ENCODE measurements around the gene PDE3B.
"Not testable (repeated sequence)": the region's sequence is repeated elsewhere in the genome, so short reads cannot be mapped to it uniquely, and the experiment has no call there.

PDE3B gene

DNA sequence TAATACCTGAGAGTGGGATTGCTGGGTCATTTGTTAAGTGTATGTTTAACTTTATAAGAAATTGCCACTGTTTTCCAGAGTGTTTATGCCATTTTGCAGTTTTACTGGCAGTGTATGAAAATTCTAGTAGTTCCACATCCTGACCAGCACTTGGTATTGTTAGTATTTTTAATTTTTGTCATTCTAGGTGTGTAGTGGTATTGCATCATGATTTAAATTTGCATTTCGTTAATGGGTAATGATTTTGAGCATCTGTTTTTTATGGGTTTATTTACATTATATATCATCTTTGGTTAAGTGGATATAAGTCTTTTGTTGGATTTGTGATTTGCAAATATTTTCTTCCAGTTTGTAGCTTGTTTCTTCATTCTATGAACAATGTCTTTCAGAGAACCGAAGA lies 34.7 kb downstream of the PDE3B start:
- DNase-seq = no peak

DNA sequence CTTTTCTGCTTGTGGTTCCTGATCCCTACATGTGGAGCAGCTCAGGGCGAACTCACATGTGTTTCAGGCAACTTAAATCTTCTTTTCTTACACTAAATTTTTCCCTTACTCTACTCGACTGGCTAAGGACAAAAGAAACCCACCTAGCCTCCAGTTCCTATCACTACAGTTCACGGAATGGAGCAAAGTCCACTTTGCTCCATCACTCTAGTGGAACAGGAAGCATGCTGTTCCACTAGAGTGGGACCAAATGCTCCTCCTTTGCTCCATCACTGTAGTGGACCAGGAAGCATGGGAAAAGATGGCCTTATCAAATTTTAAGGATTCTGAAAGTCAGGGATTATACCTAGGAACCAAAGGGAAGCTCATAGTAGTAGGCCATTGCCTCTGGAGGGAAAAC lies 36.1 kb downstream of the PDE3B start:
- DNase-seq = no peak

- DNase-seq = not testable (repeated sequence)
These were observed 40.8 kb downstream of the PDE3B start for GRCh38 chr11:14684234-14684915.

DNA sequence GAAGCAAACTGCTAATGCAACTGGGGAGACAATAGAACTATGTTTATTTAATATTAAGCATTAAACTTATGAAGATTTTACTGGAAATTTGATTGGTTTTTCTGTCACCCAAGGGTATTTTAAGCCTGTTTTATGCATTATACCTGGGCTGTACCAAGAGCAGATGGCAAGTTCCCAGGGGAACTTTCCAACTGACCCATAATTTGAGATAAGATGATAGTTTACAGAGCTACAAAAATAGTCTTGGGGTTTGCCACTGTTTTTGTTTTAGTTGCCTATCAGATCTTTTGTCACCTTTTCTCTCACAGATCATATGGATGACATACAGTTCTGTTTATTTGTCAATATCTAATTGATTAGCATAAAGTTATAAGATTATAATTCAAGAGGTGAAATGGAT lies 43.9 kb downstream of the PDE3B start:
- DNase-seq = no peak

DNA sequence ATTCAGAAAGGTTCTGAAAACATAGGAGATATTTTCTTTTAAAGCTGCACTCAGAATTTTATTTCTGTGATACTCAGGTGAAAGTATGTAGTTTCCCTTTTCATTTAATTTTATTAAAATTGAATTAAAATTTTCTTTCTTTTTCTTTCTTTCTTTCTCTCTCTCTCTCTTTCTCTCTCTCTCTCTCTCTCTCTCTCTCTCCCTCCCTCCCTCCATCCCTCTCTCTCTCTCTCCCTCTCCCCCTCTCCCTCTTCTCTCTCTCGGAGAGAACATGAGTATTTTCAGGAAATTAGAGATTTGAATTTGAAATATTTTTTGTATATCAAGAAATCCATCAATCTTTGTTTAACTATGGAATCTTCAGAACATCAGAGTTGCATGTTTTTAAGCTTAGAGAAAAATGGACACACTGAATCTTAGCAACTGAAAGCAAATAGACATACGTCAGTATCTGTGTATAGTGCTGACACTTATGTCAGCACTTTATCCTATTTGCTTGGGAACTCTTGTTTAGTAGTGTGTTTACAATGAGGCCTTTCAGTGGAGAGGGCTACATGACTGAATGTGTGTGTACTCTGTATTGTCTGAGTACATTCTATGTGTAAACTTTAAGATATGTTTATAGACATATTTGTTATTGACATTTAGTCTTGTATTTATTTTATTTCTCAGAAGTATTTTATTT lies 44.5 kb downstream of the PDE3B start:
- DNase-seq = no peak

DNA sequence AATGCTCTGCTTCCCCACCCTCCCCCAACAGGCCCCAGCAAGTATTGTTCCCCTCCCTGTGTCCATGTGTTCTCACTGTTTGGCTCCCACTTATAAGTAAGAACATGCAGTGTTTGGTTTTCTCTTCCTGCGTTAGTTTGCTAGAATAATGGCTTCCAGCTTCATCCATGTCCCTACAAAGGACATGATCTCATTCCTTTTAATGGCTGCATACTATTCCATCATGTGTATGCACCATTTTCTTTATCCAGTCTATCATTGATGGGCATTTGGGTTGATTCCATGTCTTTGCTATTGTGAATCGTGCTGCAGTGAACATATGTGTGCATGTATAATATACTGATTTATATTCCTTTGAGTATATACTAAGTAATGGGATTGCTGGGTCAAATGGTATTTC lies 52.1 kb downstream of the PDE3B start:
- DNase-seq = not testable (repeated sequence)

DNA sequence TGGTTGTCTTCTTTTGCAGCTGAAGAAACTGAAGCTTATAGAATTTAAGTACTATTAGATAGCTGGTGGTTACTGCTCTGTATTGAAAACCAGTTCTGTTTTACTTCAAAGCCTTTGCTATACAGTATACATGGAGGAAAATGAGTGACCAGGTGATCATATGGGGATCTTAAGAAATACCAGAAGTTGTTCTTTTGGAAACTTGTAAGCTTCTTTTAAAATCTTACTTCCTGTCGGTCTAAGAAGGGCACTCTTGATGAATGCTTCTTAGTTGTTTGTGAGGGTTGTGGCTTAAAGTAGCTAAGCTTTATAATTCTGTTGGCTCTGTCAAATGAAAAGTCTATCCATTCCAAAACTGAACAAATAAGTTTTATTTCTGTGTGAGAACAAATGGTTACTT lies 55.2 kb downstream of the PDE3B start:
- DNase-seq = no peak

GRCh38 chr11:14700593-14700992 lies 57.0 kb downstream of the PDE3B start:
- no peak for DNase-seq

DNA sequence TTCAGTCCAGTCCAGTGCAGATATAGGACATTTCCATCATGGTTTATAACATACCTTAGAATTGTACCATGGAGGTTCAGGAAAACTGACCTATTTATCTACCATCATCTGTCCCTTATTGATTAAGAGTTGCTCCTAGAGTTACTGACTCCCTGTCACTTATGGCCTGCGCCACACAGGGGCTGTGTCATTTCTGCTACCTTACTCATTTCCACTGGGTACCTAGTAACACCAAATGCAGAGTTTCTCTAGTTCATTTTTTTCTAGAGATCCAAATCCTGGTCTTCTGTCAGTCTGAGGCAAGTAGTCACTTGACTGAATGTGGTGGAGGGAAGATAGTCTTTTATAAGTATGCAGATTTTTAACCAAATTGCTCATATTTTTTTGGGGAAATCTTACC lies 59.2 kb downstream of the PDE3B start:
- DNase-seq = no peak

GRCh38 chr11:14703731-14704130 lies 60.1 kb downstream of the PDE3B start:
- no peak for DNase-seq

GRCh38 chr11:14705067-14705466 lies 61.5 kb downstream of the PDE3B start:
- DNase-seq = no peak

DNA sequence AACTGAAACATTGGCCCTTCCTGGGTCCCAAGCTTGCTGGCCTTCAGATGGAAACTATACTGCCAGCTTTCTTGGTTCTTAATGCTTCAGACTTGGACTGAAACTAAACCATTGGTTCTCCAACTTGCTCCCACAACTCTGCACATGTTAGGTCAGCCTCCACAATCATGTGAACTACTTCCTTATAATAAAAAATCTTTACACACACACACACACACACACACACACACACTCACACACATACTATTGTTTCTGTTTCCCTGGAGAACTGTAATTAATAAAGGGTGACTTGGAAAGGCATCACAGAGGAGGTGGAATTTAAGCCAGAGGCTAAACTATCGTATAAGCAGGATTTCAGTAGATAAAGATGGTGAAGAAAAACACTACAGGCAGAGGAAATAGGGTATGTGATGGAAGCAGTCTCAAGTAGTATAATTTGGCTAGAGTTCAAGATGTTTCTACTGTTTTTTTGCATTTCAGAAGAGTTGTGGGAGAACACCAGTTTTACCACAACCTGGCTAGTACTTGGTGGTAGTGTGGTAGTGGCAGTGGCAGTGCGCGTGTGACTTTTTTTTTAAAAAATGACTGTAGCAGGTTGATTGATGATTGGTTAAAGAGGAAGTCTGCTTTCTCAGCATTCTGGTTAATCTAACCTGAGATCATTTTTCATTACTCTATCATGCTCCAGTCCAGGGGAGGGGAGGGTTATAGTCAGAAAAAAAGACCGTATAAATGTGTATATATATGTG lies 70.1 kb downstream of the PDE3B start:
- DNase-seq = no peak

DNA sequence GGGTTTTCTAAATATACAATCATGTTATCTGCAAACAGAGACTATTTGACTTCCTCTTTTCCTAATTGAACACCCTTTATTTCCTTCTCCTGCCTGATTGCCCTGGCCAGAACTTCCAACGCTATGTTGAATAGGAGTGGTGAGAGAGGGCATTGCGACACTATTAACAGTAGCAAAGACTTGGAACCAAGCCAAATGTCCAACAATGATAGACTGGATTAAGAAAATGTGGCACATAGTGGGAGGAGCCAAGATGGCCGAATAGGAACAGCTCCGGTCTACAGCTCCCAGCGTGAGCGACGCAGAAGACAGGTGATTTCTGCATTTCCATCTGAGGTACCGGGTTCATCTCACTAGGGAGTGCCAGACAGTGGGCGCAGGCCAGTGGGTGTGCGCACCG lies 72.1 kb downstream of the PDE3B start:
- not testable (repeated sequence) for DNase-seq

DNA sequence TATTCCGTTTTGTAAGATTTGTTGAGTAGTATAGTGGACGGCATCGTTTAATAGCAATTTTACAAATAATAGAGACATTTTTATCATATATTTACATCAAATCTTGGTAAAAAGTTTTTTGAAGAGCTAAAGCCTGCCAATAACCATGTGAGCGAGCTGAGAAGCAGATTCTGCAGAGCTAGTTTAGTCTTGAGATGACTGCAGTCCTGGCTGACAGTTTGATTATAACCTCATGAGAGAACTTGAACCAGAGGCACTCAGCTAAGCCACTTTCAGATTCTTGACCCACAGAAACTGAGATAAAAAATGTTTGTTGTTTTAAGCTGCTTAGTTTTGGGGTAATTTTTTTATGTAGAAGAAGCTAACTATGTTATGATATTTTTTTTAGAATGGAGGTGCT lies 78.9 kb downstream of the PDE3B start:
- no peak for DNase-seq

DNA sequence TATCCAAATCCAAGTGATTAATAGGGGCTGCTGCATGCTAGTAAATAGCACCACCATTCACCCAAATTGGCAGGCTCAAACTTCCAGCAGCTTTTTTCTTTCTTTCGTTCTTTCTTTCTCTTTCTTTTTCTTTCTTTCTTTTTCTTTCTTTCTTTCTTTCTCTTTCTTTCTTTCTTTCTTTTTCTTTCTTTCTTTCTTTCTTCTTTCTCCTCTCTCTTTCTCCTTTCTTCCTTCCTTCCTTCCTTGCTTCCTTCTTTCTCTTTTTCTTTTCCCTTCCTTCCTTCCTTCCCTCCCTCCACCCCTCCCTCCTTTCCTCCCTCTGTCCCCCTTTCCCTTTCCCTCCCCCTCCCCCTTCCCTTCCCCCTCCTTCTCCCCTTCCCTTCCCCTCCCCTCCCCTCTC lies 81.5 kb downstream of the PDE3B start:
- no peak for DNase-seq

DNA sequence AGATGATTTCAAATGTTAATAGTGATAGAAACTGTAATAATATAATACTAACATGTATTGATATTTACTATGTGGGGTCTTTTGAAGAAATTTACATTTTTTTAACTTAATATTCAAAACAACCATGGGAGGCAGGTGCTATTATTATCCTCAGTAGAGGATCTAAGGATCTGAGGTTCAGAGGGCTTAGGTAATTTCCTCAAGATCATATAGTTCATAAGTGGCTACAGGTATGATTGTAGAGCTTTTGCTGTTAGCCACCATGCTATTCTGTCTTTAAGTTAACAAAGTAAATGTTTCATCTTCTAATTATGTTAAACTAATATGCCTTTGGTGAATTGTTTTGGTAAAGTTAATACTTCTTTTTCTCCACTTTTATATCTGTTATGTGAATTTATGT lies 83.6 kb downstream of the PDE3B start:
- no peak for DNase-seq

GRCh38 chr11:14727746-14728145 lies 84.1 kb downstream of the PDE3B start:
- DNase-seq = no peak

DNA sequence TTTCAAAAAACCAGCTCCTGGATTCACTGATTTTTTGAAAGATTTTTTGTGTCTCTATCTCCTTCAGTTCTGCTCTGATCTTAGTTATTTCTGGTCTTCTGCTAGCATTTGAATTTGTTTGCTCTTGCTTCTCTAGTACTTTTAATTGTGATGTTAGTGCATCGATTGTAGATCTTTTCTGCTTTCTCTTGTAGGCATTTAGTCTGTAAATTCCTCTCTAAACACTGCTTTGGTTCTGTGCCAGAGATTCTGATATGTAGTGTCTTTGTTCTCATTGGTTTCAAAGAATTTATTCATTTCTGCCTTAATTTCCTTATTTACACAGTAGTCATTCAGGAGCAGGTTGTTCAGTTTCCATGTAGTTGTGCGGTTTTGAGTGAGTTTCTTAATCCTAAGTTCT lies 96.9 kb downstream of the PDE3B start:
- DNase-seq = not testable (repeated sequence)

- DNase-seq = no peak
These were observed 97.6 kb downstream of the PDE3B start for GRCh38 chr11:14741195-14741594.

- DNase-seq = no peak
These were observed 99.4 kb downstream of the PDE3B start for GRCh38 chr11:14742849-14743559.

DNA sequence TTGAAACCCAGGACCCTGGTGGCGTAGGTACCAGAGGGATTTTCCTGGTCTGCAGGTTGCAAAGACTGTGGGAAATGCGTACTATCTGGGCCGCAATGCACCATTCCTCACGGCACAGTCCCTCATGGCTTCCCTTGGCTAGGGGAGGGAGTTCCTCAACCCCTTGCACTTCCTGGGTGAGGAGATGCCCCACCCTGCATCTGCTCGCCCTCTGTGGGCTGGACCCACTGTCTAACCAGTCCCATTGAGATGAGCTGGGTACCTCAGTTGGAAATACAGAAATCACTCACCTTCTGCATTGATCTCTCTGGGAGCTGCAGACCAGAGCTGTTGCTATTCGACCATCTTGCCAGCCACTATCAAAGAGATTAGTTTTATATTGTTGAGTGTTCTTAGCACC lies 100.1 kb downstream of the PDE3B start:
- not testable (repeated sequence) for DNase-seq

DNA sequence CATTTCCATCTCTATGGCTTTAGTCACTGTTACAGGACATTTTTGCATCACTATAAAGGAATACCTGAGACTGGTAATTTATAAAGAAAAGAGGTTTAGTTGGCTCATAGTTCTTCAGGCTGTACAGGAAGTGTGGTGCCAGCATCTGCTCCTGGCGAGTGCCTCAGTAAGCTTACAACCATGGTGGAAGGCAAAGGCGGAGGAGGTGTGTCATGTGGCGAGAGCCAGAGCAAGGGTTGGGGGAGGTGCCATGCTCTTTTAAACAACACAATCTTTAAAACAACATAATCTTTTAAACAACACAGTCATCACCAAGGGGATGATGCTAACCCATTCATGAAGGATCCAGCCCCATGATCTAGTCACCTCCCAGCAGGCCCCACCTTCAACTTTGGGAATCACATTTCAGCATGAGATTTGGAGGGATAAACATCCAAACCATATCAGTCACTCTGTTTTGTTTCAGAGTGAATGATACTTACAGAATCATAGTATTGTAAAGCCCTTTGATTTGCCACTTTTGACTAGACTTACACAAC lies 103.3 kb downstream of the PDE3B start:
- DNase-seq = no peak

DNA sequence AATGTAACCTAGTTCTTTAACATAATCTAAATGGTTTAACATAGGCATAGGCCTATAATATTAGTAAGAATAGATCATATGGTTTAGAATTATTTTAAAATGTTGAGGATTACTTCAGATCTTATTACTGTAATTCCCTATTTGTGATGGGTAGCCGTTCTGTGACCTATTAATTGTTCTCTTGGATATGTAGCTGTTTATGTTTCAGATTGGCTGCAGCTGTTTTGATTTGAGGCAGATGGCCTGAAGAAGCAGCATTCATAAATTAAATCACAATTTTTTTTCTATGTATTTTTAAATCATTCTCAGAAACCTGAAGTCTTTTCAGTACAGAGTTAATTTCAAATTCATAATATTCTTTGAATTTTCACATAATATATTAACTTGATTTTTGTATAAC lies 104.5 kb downstream of the PDE3B start:
- DNase-seq = no peak
